ENCODE data around the gene CFAP74.
A peak's percentile ranks its signal among the peaks of the same experiment; 100 is the strongest.

CFAP74 gene

GRCh38 chr1:2028870-2029560 is 25.4 kb upstream of the CFAP74 start:
- TF ChIP-seq ZNF664 (tag by site-specific recombination; IDR thresholded peaks at IDR 0.05) (no peak), ZNF449 (tag by site-specific recombination; IDR thresholded peaks at IDR 0.05) (peak; percentile 87), ZNF416 (tag by site-specific recombination; IDR thresholded peaks at IDR 0.05) (no peak), GLIS2 (tag by site-specific recombination; IDR thresholded peaks at IDR 0.05) (no peak)
- Histone ChIP-seq H3K27ac (ENCODE audit: extremely low read depth, low read depth, low read length) (no peak overlapping the region), H3K4me1 (ENCODE audit: control insufficient read depth, insufficient read depth, low read length) (no peaks in the 10 kb centered on the region), H3K36me3 (ENCODE audit: control insufficient read depth in 2 of 2, insufficient read depth in 1 of 2, low read length in 2 of 2) (no peaks in the 10 kb centered on the region), H3K4me3 (ENCODE audit: low read depth, low read length) (no peak overlapping the region), H3K9me3 (ENCODE audit: control insufficient read depth, insufficient read depth, low read depth, low read length) (no peaks in the 10 kb centered on the region)
- ChIA-PET CTCF (interaction anchor here (0.5 to 0.6 kb wide), 2 partner anchors 24 to 1312 kb away, joined by 3 to 4 read pairs; no protein-coding TSS in a partner anchor), POLR2A (interaction anchor here (0.6 kb wide), 1 partner anchor 10 kb away, joined by 4 read pairs; the partner anchor contains the start of gene GABRD)

- ChIA-PET POLR2A (no interaction called here), CTCF (interaction anchor here (0.5 to 1.0 kb wide), 4 partner anchors 19 to 84 kb away, joined by 3 to 7 read pairs (median 4); no protein-coding TSS in a partner anchor)
- TF ChIP-seq GLIS1 (tag by site-specific recombination; IDR thresholded peaks at IDR 0.05) (no peak), ZNF707 (tag by site-specific recombination; IDR thresholded peaks at IDR 0.05) (no peak), WT1 (tag by site-specific recombination; IDR thresholded peaks at IDR 0.05) (no peak), TRIM28 (IDR thresholded peaks at IDR 0.05; ENCODE audit: borderline replicate concordance, low read length) (no peak), ZNF529 (tag by site-specific recombination; IDR thresholded peaks at IDR 0.05; ENCODE audit: insufficient replicate concordance) (no peak), HOXA7 (CRISPR knock-in tag; IDR thresholded peaks at IDR 0.05; ENCODE audit: borderline replicate concordance) (no peak), ZBTB11 (tag by site-specific recombination; conservative IDR thresholded peaks at IDR 0.05; ENCODE audit: low read depth) (no peak), ZBTB1 (tag by site-specific recombination; IDR thresholded peaks at IDR 0.05) (no peak), ZBTB21 (tag by site-specific recombination; IDR thresholded peaks at IDR 0.05) (no peak), AEBP2 (tag by site-specific recombination; IDR thresholded peaks at IDR 0.05; ENCODE audit: borderline replicate concordance) (no peak), ZBTB10 (tag by site-specific recombination; IDR thresholded peaks at IDR 0.05) (no peak), ZNF654 (tag by site-specific recombination; IDR thresholded peaks at IDR 0.05; ENCODE audit: low read depth) (no peak)
- Histone ChIP-seq H3K4me3 (ENCODE audit: low read depth, low read length) (no peak overlapping the region), H3K4me1 (ENCODE audit: control insufficient read depth, insufficient read depth, low read length) (no peaks in the 10 kb centered on the region), H3K36me3 (ENCODE audit: control insufficient read depth in 2 of 2, insufficient read depth in 1 of 2, low read length in 2 of 2) (no peaks in the 10 kb centered on the region), H3K9me3 (ENCODE audit: control insufficient read depth, insufficient read depth, low read depth, low read length) (no peaks in the 10 kb centered on the region), H3K27ac (ENCODE audit: extremely low read depth, low read depth, low read length) (no peak overlapping the region)
Measured at GRCh38 chr1:2027961-2028583, 24.5 kb upstream of the CFAP74 start.
